ENCODE measurements around the gene KIAA1614.

DNA sequence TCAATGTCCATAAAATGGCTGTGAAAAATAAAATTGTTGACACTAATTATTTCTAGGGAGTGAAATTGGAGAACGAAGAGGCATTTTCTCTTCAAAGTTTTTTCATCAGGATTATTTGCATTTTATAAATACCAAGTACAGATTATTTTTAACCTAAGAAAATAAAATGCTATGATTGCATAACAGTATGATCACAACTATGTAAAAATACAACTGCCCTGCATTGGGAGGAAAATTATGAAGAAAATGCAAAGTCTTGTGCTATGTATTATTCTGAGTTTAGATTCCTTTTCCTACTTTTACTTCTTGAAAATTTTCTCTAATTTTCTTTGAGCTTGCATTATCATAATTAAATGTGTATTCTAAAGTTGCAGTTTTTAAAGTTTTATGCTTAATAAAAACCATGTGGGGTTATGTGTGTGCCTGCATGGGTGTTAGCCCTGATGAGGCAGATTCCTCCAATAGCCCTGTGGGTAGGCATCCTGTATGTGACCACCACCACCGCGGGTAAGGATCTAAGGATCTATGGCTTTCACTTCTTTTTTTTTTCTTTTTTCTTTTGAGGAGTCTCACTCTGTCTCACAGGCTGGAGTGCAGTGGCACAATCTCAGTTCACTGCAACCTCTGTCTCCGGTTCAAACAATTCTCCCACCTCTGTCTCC lies 85.3 kb downstream of the KIAA1614 start:
- TF ChIP-seq POLR2AphosphoS5 (IDR thresholded peaks at IDR 0.05; ENCODE audit: borderline replicate concordance, low read depth, low read length) (no peak), EZH2 (IDR thresholded peaks at IDR 0.05) (no peak)
